Testis (tissue), 3 donors: ENCODE data around the gene SH2D1B. TPM values are rescaled to one million over a fixed set of nuclear protein-coding genes. Genes with fewer than 3 reads are reported as not detected.
"Not testable (repeated sequence)": the region's sequence is repeated elsewhere in the genome, so short reads cannot be mapped to it uniquely, and the experiment has no call there.

ENCODE experiments used
- DNase-seq: peaks from one replicate; pipeline ENCODE4 v3.0.0-alpha.2; 2019
- H3K27ac ChIP-seq, 2 donors: fragments of 200-600 bp; sonication (generic); one replicate each; pipeline ENCODE4 v1.5.1; 2019
- H3K27me3 ChIP-seq: fragments of 200-600 bp; sonication (generic); one replicate; pipeline ENCODE4 v1.5.1; 2019
- H3K36me3 ChIP-seq: fragments of 200-600 bp; sonication (generic); one replicate; pipeline ENCODE4 v1.5.1; 2017; ENCODE audit warnings: low read depth; ENCODE audit errors: missing control alignments
- H3K4me1 ChIP-seq: fragments of 200-600 bp; sonication (generic); one replicate; pipeline ENCODE4 v1.5.1; 2019
- H3K4me3 ChIP-seq, 2 donors: fragments of 200-600 bp; sonication (generic); one replicate each; pipeline ENCODE4 v1.5.1; 2017 to 2019
- H3K9me3 ChIP-seq: fragments of 200-600 bp; sonication (generic); one replicate; pipeline ENCODE4 v1.5.1; 2017
- POLR2A ChIP-seq: fragments of 450-650 bp; IDR thresholded peaks from one replicate; pipeline ENCODE4 v1.6.1; 2017; ENCODE audit warnings: antibody characterized with exemption, mild to moderate bottlenecking, moderate library complexity
- WGBS, 2 donors: methylation state at CpG; one replicate each; pipeline ENCODE4 v1.1.5; 2018; 5-methylcytosine and 5-hydroxymethylcytosine counted together
- intact Hi-C: fragments of 100-400 bp; cut with DNase I; formaldehyde crosslinking; loops from one replicate; pipeline ENCODE4 v1.15.1; 2023; ENCODE audit warnings: low total_unique reads
- polyA plus RNA-seq: library from polyadenylated mRNA; stranded (reverse); fragments of 350-450 nt; fragmentation: Illumina TruSeq; extraction: RNeasy Lipid Tissue Mini Kit (QIAGEN cat#74804); gene quantifications from one replicate; pipeline ENCODE4 v1.2.3, GENCODE V29; 2014; ENCODE audit warnings: low read depth, low replicate concordance; ENCODE audit not compliant: insufficient read depth
- total RNA-seq, 2 donors: library from RNA; depleted of rRNA; stranded (reverse); fragments of >200 nt; gene quantifications; one replicate each; pipeline ENCODE4 v1.2.3, GENCODE V29; 2016
- TF ChIP-seq, protein P1 (sequence below), 3 experiments: fragments of 450-650 bp in 2 of 3; fragments of 200-600 bp in 1 of 3; sonication (generic) in 1 of 3; IDR thresholded peaks; one replicate each; pipeline ENCODE4 v1.5.1; 2016 to 2019; ENCODE audit warnings: antibody characterized with exemption in 3 of 3, mild to moderate bottlenecking in 2 of 3, moderate library complexity in 1 of 3

The SH2D1B gene
- total and polyA plus RNA-seq, 3 donors from 2014 or later, result 0.59 to 1.3 (median 0.62) TPM

DNA sequence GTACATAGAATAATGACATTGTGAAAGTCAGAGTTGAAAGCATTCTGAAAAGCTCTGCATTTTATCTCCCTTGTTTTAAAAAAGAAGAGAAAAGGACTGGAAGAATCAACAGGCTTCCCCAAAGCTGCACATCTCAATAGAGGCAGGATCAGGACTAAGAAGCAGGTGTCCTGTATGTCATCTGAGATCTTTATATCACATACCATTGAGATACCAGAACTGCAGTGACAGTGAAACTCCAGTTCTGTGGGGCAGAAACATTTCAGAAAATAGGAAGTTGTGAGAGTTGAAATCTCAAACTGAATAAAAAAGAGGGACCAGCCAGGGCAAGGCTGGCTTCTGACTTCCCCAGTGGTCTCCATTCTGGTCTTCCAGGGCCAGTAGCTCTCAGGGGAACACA is 33.0 kb upstream of the SH2D1B start:
- Histone ChIP-seq H3K27me3 (no peaks in the 10 kb centered on the region), H3K9me3 (no peaks in the 10 kb centered on the region), H3K36me3 (no peaks in the 10 kb centered on the region), H3K4me3 (no peak overlapping the region), H3K4me1 (no peaks in the 10 kb centered on the region), H3K27ac (no peak overlapping the region)
- DNase-seq, result no peak
- intact Hi-C loops, result no loop called here
- TF ChIP-seq, protein P1, sequence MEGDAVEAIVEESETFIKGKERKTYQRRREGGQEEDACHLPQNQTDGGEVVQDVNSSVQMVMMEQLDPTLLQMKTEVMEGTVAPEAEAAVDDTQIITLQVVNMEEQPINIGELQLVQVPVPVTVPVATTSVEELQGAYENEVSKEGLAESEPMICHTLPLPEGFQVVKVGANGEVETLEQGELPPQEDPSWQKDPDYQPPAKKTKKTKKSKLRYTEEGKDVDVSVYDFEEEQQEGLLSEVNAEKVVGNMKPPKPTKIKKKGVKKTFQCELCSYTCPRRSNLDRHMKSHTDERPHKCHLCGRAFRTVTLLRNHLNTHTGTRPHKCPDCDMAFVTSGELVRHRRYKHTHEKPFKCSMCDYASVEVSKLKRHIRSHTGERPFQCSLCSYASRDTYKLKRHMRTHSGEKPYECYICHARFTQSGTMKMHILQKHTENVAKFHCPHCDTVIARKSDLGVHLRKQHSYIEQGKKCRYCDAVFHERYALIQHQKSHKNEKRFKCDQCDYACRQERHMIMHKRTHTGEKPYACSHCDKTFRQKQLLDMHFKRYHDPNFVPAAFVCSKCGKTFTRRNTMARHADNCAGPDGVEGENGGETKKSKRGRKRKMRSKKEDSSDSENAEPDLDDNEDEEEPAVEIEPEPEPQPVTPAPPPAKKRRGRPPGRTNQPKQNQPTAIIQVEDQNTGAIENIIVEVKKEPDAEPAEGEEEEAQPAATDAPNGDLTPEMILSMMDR (IDR thresholded peaks at IDR 0.05), result no peak
- no peak for TF ChIP-seq POLR2A

DNA sequence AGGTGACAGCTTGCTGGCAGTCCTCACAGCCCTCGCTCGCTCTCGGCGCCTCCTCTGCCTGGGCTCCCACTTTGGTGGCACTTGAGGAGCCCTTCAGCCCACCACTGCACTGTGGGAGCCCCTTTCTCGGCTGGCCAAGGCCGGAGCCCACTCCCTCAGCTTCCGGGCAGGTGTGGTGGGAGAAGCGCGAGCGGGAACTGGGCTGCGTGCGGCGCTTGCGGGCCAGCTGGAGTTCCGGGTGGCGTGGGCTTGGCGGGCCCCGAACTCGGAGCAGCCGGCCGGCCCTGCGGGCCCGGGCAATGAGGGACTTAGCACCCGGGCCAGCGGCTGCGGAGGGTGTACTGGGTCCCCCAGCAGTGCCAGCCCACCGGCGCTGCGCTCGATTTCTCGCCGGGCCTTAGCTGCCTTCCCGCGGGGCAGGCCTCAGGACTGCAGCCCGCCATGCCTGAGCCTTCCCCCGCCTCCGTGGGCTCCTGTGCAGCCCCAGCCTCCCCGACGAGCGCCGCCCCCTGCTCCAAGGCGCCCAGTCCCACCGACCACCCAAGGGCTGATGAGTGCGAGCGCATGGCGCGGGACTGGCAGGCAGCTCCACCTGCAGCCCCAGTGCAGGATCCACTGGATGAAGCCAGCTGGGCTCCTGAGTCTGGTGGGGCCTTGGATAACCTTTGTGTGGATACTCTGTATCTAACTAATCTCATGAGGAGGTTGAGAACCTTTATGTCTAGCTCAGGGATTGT is 21.2 kb upstream of the SH2D1B start:
- H3K4me3 ChIP-seq, result peak overlapping the region; percentile 21 to 40
- H3K27ac ChIP-seq, intact Hi-C loops, H3K9me3 ChIP-seq, H3K36me3 ChIP-seq, H3K27me3 ChIP-seq, H3K4me1 ChIP-seq: not testable (repeated sequence)
- DNase-seq, result peak; percentile 23
- WGBS, 2 donors, result 66 to 72% methylated on average over 4 to 43 of the region's 47 CpGs

DNA sequence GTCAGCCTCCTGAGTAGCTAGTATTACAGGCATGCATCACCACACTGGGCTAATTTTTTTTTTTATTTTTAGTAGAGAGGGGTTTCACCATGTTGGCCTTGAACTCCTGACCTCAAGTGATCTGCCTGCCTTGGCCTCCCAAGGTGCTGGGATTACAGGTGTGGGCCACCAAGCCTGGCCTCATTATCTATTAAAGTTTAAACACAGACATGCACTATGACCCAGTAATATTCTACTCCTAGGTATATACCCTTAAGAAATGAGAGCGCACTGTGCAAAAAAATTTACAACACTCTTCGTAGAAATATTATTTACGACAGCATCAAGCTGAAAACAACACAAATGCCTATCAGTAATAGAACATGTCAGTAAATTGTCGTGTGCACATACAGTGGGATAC is 18.6 kb upstream of the SH2D1B start:
- intact Hi-C loops, result no loop called here
- no peaks in the 10 kb centered on the region for H3K27me3 ChIP-seq
- H3K9me3 ChIP-seq, result no peaks in the 10 kb centered on the region
- H3K27ac ChIP-seq, result no peak overlapping the region
- WGBS, 2 donors, result 86 to 88% methylated on average over 4 of the region's 4 CpGs
- H3K4me3 ChIP-seq, result no peak overlapping the region
- TF ChIP-seq, protein P1 (IDR thresholded peaks at IDR 0.05), result no peak
- no peak for TF ChIP-seq POLR2A
- no peak for DNase-seq
- no peaks in the 10 kb centered on the region for H3K36me3 ChIP-seq
- no peaks in the 10 kb centered on the region for H3K4me1 ChIP-seq

DNA sequence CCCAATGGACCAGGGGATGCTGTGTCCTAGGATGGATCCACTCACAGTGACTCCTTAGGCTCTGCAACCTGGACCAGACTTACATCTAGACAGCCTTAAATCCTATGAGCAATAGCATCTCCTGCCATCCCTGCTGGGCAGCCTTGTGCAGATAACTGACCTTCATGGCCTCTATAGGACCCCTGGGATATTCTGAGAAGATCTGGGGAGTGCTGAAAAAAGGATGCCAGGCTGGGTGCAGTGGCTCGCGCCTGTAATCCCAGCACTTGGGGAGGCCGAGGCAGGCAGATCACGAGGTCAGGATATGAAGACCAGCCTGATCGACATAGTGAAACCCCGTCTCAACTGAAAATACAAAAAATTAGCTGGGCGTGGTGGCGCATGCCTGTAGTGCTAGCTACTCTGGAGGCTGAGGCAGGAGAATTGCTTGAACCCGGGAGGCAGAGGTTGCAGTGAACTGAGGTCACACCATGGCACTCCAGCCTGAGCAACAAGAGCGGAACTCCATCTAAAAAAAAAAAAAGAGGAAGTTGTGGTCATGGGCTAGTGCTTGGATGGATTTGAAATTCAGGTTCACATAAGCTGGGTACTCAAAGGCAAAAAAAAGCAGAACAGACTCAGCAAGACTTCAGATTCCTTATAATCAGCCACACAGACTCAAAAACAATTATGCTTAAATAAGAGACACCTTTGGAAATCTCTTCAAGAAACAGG is 10.9 kb upstream of the SH2D1B start:
- DNase-seq, result no peak
- H3K36me3 ChIP-seq, result no peaks in the 10 kb centered on the region
- no peak for TF ChIP-seq POLR2A
- TF ChIP-seq, protein P1 (IDR thresholded peaks at IDR 0.05), result no peak
- no peak overlapping the region for H3K4me3 ChIP-seq
- WGBS, 2 donors, result 88 to 93% methylated on average over 10 of the region's 10 CpGs
- no peaks in the 10 kb centered on the region for H3K27me3 ChIP-seq
- H3K9me3 ChIP-seq, result no peaks in the 10 kb centered on the region
- no peaks in the 10 kb centered on the region for H3K4me1 ChIP-seq
- H3K27ac ChIP-seq, result no peak overlapping the region
- intact Hi-C loops, result no loop called here

DNA sequence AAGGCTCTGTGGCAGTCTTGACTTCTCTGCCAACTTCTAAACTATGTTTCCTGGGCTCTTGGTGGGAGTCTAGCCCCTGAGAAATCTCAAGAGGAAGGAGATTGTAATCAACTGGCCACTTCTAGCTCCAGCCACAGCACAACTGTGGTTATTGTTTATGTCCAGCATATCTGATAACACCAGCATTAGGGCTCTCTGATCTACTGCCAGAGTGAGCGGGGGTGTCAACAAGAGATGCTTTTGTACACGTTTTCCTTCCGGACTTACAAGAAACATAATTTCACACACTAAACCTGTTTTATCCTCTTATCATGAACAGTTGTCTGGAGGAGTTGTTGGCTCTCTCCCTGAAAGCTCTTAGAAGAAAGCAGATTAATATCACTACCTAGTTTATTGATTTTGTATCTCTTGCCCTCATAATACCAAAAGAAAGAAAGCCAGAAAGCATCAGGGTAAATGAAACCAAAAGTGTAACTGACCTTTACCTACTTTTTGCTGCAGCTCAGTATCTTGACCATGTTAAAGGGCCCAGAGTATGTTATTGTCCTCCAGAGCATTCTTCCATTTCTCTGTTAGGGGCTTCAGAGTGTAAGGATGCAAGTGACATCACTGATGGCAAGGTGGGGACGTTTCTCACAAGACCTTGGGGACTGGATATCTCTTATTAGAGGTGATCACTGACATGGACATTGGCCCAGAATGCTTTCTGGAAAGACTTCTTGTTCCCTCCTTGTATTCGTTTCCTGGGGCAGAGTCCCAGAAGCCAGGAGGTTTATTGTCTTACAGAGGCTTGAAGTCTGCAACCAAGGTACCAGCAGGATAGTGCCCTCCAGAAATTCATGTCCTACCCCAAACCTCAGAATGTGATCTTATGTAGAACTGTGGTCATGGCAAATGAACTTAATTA is 9.6 kb upstream of the SH2D1B start:
- 29 to 46% methylated on average over 5 of the region's 5 CpGs for WGBS, 2 donors
- no peak overlapping the region for H3K27ac ChIP-seq
- H3K27me3 ChIP-seq, result no peaks in the 10 kb centered on the region
- peak; percentile 28 for DNase-seq
- H3K4me1 ChIP-seq, result no peaks in the 10 kb centered on the region
- intact Hi-C loops, result no loop called here
- H3K36me3 ChIP-seq, result no peaks in the 10 kb centered on the region
- no peaks in the 10 kb centered on the region for H3K9me3 ChIP-seq
- no peak overlapping the region for H3K4me3 ChIP-seq
- no peak for TF ChIP-seq POLR2A
